Osteoblast (primary cell): ENCODE measurements around the gene AKAP13. TPM values are rescaled to one million over a fixed set of nuclear protein-coding genes. Genes with fewer than 3 reads are reported as not detected.

Source experiments
- DNase-seq: peaks from one replicate; pipeline ENCODE4 v3.0.0; 2011; ENCODE audit warnings: low spot score, mixed read lengths; ENCODE audit not compliant: insufficient read length; ENCODE audit errors: missing footprints
- H2AFZ ChIP-seq: 2 replicates; pipeline ENCODE4 v1.6.0; 2011; ENCODE audit warnings: mild to moderate bottlenecking, low read length
- H3K27ac ChIP-seq: 2 replicates; pipeline ENCODE4 v1.5.1; 2011; ENCODE audit warnings: mild to moderate bottlenecking, low read depth, low read length, moderate library complexity
- H3K27me3 ChIP-seq: 2 replicates; pipeline ENCODE4 v1.6.0; 2012; ENCODE audit warnings: mild to moderate bottlenecking, control low read depth, inconsistent platforms, low read length, moderate library complexity; ENCODE audit not compliant: insufficient read depth
- H3K36me3 ChIP-seq: 2 replicates; pipeline ENCODE4 v1.5.1; 2011; ENCODE audit warnings: mild to moderate bottlenecking, low read length, control low read depth, moderate library complexity; ENCODE audit not compliant: insufficient read depth
- H3K4me1 ChIP-seq: 2 replicates; pipeline ENCODE4 v1.5.1; 2011; ENCODE audit warnings: mild to moderate bottlenecking, low read length, control low read depth, moderate library complexity; ENCODE audit not compliant: insufficient read depth
- H3K4me2 ChIP-seq: 2 replicates; pipeline ENCODE4 v1.6.0; 2011; ENCODE audit warnings: mild to moderate bottlenecking, low read length; ENCODE audit not compliant: insufficient read depth
- H3K4me3 ChIP-seq: fragments of 200-600 bp; sonication (generic); 3 replicates; pipeline ENCODE4 v1.5.1; 2012; ENCODE audit warnings: mild to moderate bottlenecking, low read length, inconsistent platforms; ENCODE audit not compliant: insufficient read depth
- H3K79me2 ChIP-seq: 2 replicates; pipeline ENCODE4 v1.6.0; 2012; ENCODE audit warnings: mild to moderate bottlenecking, low read length, control low read depth, inconsistent platforms; ENCODE audit not compliant: insufficient read depth
- H3K9me3 ChIP-seq: 2 replicates; pipeline ENCODE4 v1.5.1; 2011; ENCODE audit warnings: low read depth, low read length, control low read depth
- H4K20me1 ChIP-seq: 2 replicates; pipeline ENCODE4 v1.6.0; 2012; ENCODE audit warnings: mild to moderate bottlenecking, low read length, control low read depth; ENCODE audit not compliant: insufficient read depth
- CTCF ChIP-seq: IDR thresholded peaks from 2 replicates; pipeline ENCODE4 v1.5.1; 2011; ENCODE audit warnings: mild to moderate bottlenecking, low read depth, low read length, moderate library complexity; ENCODE audit errors: extremely low read depth
- total RNA-seq: library from RNA; depleted of rRNA; stranded (reverse); fragments of >200 nt; gene quantifications from 2 replicates; pipeline ENCODE4 v1.2.3, GENCODE V29; 2012

AKAP13 gene
- total RNA-seq, 1 donor, result 77.1 TPM

GRCh38 chr15:85523530-85523929 is 143.1 kb downstream of the AKAP13 start:
- H3K4me3 ChIP-seq, result no peak overlapping the region
- H3K36me3 ChIP-seq, result peaks cover 5% of the 10 kb centered on the region
- no peaks in the 10 kb centered on the region for H4K20me1 ChIP-seq
- H2AFZ ChIP-seq, result no peak overlapping the region
- H3K9me3 ChIP-seq, result no peaks in the 10 kb centered on the region
- no peaks in the 10 kb centered on the region for H3K27me3 ChIP-seq
- H3K27ac ChIP-seq, result no peak overlapping the region
- no peak for DNase-seq
- H3K4me1 ChIP-seq, result peaks cover 3% of the 10 kb centered on the region
- peaks cover 4% of the 10 kb centered on the region for H3K79me2 ChIP-seq
- no peak overlapping the region for H3K4me2 ChIP-seq
- TF ChIP-seq CTCF, result no peak

- no peak for DNase-seq
- no peak overlapping the region for H3K4me3 ChIP-seq
- no peaks in the 10 kb centered on the region for H3K4me1 ChIP-seq
- TF ChIP-seq CTCF, result no peak
- peaks cover 5% of the 10 kb centered on the region for H3K36me3 ChIP-seq
- no peaks in the 10 kb centered on the region for H4K20me1 ChIP-seq
- no peak overlapping the region for H2AFZ ChIP-seq
- no peaks in the 10 kb centered on the region for H3K9me3 ChIP-seq
- peaks cover 4% of the 10 kb centered on the region for H3K79me2 ChIP-seq
- no peaks in the 10 kb centered on the region for H3K27me3 ChIP-seq
- no peak overlapping the region for H3K27ac ChIP-seq
- no peak overlapping the region for H3K4me2 ChIP-seq
Observed at GRCh38 chr15:85525755-85526154, 145.4 kb downstream of the AKAP13 start.

GRCh38 chr15:85527895-85528294 is 147.5 kb downstream of the AKAP13 start:
- H4K20me1 ChIP-seq, result no peaks in the 10 kb centered on the region
- no peaks in the 10 kb centered on the region for H3K27me3 ChIP-seq
- no peak overlapping the region for H3K4me2 ChIP-seq
- H3K4me1 ChIP-seq, result no peaks in the 10 kb centered on the region
- no peak for TF ChIP-seq CTCF
- H3K27ac ChIP-seq, result no peak overlapping the region
- no peak overlapping the region for H2AFZ ChIP-seq
- H3K36me3 ChIP-seq, result no peaks in the 10 kb centered on the region
- H3K79me2 ChIP-seq, result no peaks in the 10 kb centered on the region
- no peak for DNase-seq
- H3K9me3 ChIP-seq, result no peaks in the 10 kb centered on the region
- H3K4me3 ChIP-seq, result no peak overlapping the region

GRCh38 chr15:85530079-85530478 is 149.7 kb downstream of the AKAP13 start:
- Histone ChIP-seq H3K4me1 (no peaks in the 10 kb centered on the region), H3K27ac (no peak overlapping the region), H3K4me2 (no peak overlapping the region), H3K4me3 (no peak overlapping the region), H2AFZ (no peak overlapping the region), H3K36me3 (peaks cover 11% of the 10 kb centered on the region), H3K27me3 (no peaks in the 10 kb centered on the region), H3K79me2 (no peaks in the 10 kb centered on the region), H3K9me3 (no peaks in the 10 kb centered on the region), H4K20me1 (no peaks in the 10 kb centered on the region)
- no peak for TF ChIP-seq CTCF
- no peak for DNase-seq
